B cell (primary cell): ENCODE measurements around the gene PKP2.

Source experiments
- CTCF ChIP-seq: fragments of 200-600 bp; IDR thresholded peaks from one replicate; pipeline ENCODE4 v1.8.0; 2022; ENCODE audit warnings: antibody characterized with exemption, mild to moderate bottlenecking
- EZH2 ChIP-seq: IDR thresholded peaks from 2 replicates; pipeline ENCODE4 v1.6.1; 2012; ENCODE audit warnings: borderline replicate concordance, low read depth, mild to moderate bottlenecking, moderate library complexity, low read length; ENCODE audit not compliant: insufficient read depth, poor library complexity, severe bottlenecking

- TF ChIP-seq CTCF: no peak
- no peak for TF ChIP-seq EZH2
Measured at GRCh38 chr12:32794281-32794680, 102.3 kb downstream of the PKP2 start.
